KMS-11 (cell line): ENCODE results near the gene SH3PXD2B.
A peak's percentile ranks its signal among the peaks of the same experiment; 100 is the strongest.

Source experiments
- H2AFZ ChIP-seq: fragments of 200-600 bp; sonication (generic); 2 replicates; pipeline ENCODE4 v1.6.1; 2016; ENCODE audit warnings: antibody characterized with exemption, mixed run types, low read depth
- H3K27ac ChIP-seq: fragments of 200-600 bp; sonication (generic); 2 replicates; pipeline ENCODE4 v1.6.1; 2016; ENCODE audit warnings: mild to moderate bottlenecking, mixed run types
- H3K27me3 ChIP-seq: fragments of 200-600 bp; sonication (generic); 2 replicates; pipeline ENCODE4 v1.6.1; 2017; ENCODE audit warnings: mild to moderate bottlenecking, low read depth, mixed run types, moderate library complexity; ENCODE audit not compliant: insufficient read depth
- H3K36me3 ChIP-seq: fragments of 200-600 bp; sonication (generic); 2 replicates; pipeline ENCODE4 v1.6.1; 2017; ENCODE audit warnings: mild to moderate bottlenecking, mixed run types; ENCODE audit not compliant: insufficient read depth
- H3K4me1 ChIP-seq: fragments of 200-600 bp; sonication (generic); 2 replicates; pipeline ENCODE4 v1.6.1; 2016; ENCODE audit warnings: mild to moderate bottlenecking, low read depth, mixed run types; ENCODE audit not compliant: poor library complexity, severe bottlenecking
- H3K4me2 ChIP-seq: fragments of 200-600 bp; sonication (generic); 2 replicates; pipeline ENCODE4 v1.7.0; 2016; ENCODE audit warnings: mild to moderate bottlenecking, mixed run types
- H3K4me3 ChIP-seq: fragments of 200-600 bp; sonication (generic); IDR thresholded peaks from 2 replicates; pipeline ENCODE4 v1.6.1; 2017; ENCODE audit warnings: low read depth, low read length, mixed read lengths; ENCODE audit not compliant: insufficient read depth
- H3K79me2 ChIP-seq: fragments of 200-600 bp; sonication (generic); 2 replicates; pipeline ENCODE4 v1.6.1; 2016; ENCODE audit warnings: low read depth, mixed run types; ENCODE audit not compliant: insufficient read depth
- H3K9ac ChIP-seq: fragments of 200-600 bp; sonication (generic); 2 replicates; pipeline ENCODE4 v1.6.1; 2016; ENCODE audit warnings: mild to moderate bottlenecking, mixed run types
- H4K20me1 ChIP-seq: fragments of 200-600 bp; sonication (generic); 2 replicates; pipeline ENCODE4 v1.6.1; 2016; ENCODE audit warnings: mild to moderate bottlenecking, mixed run types; ENCODE audit not compliant: insufficient read depth
- TF ChIP-seq, protein P1 (sequence below): fragments of 200-600 bp; sonication (generic); conservative IDR thresholded peaks from 2 replicates; pipeline ENCODE4 v1.6.1; 2017; ENCODE audit warnings: low read depth, mild to moderate bottlenecking, antibody characterized with exemption, low read length, moderate library complexity, mixed read lengths

The SH3PXD2B gene

DNA sequence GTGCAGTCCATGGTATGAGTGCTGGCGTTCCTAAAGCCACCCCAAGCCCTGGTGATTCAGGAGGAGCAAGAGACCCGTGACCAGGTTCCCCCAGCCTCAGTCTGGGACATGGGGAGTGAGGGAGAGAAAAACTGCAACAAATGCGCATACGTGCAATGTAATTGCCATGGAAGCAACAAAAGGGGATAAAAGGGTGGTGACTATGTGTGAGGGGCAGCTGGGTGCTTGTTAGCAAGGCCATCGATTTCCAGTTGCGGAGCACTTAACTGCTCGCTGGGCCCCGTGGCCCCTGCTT lies 709 bp upstream of the SH3PXD2B start:
- TF ChIP-seq, protein P1, sequence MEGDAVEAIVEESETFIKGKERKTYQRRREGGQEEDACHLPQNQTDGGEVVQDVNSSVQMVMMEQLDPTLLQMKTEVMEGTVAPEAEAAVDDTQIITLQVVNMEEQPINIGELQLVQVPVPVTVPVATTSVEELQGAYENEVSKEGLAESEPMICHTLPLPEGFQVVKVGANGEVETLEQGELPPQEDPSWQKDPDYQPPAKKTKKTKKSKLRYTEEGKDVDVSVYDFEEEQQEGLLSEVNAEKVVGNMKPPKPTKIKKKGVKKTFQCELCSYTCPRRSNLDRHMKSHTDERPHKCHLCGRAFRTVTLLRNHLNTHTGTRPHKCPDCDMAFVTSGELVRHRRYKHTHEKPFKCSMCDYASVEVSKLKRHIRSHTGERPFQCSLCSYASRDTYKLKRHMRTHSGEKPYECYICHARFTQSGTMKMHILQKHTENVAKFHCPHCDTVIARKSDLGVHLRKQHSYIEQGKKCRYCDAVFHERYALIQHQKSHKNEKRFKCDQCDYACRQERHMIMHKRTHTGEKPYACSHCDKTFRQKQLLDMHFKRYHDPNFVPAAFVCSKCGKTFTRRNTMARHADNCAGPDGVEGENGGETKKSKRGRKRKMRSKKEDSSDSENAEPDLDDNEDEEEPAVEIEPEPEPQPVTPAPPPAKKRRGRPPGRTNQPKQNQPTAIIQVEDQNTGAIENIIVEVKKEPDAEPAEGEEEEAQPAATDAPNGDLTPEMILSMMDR = no peak
- H3K9ac ChIP-seq = no peak overlapping the region; the same call in 1 of the 2 replicates
- 0 out of 2 replicates have a peak overlapping the region, but pooled peaks have one; percentile 29 for H3K4me2 ChIP-seq
- H3K4me3 ChIP-seq = no peak overlapping the region
- no peak overlapping the region for H3K27ac ChIP-seq
- no peaks in the 10 kb centered on the region for H3K27me3 ChIP-seq
- no peaks in the 10 kb centered on the region for H3K4me1 ChIP-seq
- H2AFZ ChIP-seq = peak overlapping the region; percentile 81; the same call in 1 of the 2 replicates
- no peaks in the 10 kb centered on the region for H4K20me1 ChIP-seq
- H3K36me3 ChIP-seq = no peaks in the 10 kb centered on the region
- no peaks in the 10 kb centered on the region for H3K79me2 ChIP-seq

DNA sequence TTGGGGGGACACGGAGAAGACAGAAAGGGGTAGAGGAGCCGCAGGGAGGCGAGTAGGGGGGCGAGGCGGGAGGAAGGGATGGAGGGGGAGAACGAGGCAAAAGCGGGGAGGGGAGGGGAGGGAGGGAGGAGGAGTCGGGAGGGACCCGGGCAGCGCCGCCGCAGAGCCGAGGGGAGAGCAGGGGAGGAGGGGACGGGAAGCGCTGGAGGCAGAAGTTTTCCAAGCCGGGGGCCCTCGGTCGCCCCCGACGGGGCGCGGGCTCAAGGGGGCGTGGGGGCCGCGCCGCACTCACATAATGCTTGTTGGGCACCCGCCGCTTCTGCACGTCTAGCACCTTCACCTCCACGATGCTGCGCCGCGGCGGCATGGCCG lies 353 bp downstream of the SH3PXD2B start:
- Histone ChIP-seq H3K9ac (no peak overlapping the region), H3K4me2 (peak overlapping the region; percentile 36; the same call in 1 of the 2 replicates), H3K79me2 (no peaks in the 10 kb centered on the region), H3K4me1 (no peaks in the 10 kb centered on the region), H4K20me1 (no peaks in the 10 kb centered on the region), H3K27me3 (no peaks in the 10 kb centered on the region), H3K27ac (no peak overlapping the region), H2AFZ (peak overlapping the region; percentile 54; the same call in 1 of the 2 replicates), H3K4me3 (no peak overlapping the region), H3K36me3 (no peaks in the 10 kb centered on the region)
- TF ChIP-seq, protein P1 = no peak

DNA sequence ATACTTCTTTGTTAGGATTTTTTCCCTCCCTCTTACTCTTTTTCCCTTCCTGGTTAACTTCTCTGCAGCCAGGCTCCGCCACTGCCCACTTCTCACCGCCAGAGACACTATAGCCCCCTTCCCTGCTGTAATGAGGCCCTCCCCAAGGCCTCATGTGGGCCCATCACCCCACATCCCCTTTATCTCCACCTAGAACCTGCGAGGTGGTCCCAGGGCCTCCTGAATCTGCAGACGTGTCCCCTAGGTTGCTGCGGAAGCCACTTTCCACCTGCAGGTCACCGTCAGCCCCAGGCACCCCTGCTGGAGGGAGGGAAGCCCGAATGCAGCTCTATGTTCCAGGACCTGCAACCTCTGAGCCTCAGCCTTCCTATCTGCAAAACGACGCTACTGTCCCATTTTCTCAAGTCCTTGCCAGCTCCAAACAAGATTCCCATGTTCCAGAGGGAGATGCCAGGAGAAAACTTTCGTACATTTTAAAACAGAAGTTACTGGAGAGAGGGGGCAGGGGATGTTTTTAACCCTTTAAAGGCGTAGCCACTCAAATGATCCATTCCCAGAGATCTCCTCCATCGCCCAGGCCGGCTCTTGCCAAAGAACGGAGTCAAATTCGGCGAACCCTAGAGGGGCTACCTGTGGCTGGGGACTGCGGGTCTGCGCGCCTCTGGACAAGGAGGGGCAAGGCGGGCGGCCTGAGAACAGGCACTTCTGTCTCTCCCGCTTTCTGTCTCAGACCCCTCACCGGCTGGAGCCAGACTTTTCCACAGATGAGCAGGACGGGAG lies 929 bp downstream of the SH3PXD2B start:
- TF ChIP-seq, protein P1 = no peak
- no peak overlapping the region for H3K9ac ChIP-seq
- H2AFZ ChIP-seq = peak overlapping the region; percentile 54; the same call in 1 of the 2 replicates
- no peaks in the 10 kb centered on the region for H3K4me1 ChIP-seq
- H3K79me2 ChIP-seq = no peaks in the 10 kb centered on the region
- H3K36me3 ChIP-seq = no peaks in the 10 kb centered on the region
- no peak overlapping the region for H3K4me3 ChIP-seq
- H3K4me2 ChIP-seq = peak overlapping the region; percentile 36; the same call in 1 of the 2 replicates
- H3K27ac ChIP-seq = no peak overlapping the region
- no peaks in the 10 kb centered on the region for H3K27me3 ChIP-seq
- no peaks in the 10 kb centered on the region for H4K20me1 ChIP-seq

DNA sequence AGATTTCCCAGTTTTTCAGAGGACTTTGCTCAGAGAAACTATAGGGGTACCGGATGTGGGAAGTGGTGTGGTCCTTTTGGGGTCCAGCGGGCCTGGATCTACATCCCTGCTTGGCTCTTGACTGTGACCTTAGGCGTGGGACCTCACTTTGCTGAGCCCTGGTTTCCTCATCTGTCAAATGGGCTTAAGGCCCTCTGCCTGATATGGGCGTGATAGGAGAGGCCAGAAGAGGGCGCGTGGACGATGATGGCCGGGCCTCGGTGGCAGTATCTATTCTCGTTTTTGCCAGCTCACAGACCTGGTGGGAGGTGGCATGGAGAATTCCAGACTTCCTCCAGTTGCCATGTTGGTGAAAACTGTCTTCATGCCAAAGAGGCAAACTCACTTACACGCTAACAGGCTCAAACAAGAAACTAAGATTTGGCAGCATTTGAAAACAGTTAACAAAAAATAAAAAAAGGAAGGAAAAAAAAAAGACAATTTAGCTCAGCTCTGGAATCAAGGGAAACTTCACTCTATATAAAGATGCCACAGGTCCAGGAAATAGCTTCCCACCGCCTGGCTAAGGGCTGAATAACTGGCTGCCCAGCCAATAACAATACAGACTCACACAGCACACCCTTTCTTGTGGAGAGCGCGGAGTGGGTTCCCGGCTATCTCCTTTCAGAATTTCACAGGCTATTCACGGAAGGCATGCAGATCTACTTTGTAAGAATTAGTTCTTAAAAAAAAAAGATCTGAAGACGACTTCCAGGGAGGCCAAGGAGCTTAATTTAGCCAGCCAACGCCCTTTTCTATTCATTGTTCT lies 1.7 kb downstream of the SH3PXD2B start:
- Histone ChIP-seq H3K4me2 (no peak overlapping the region), H3K36me3 (no peaks in the 10 kb centered on the region), H3K27ac (no peak overlapping the region), H3K4me1 (no peaks in the 10 kb centered on the region), H2AFZ (no peak overlapping the region), H3K79me2 (no peaks in the 10 kb centered on the region), H3K4me3 (no peak overlapping the region), H4K20me1 (no peaks in the 10 kb centered on the region), H3K9ac (no peak overlapping the region), H3K27me3 (no peaks in the 10 kb centered on the region)
- TF ChIP-seq, protein P1 = no peak
